ENCODE results near the gene LRCH3.

LRCH3 gene

DNA sequence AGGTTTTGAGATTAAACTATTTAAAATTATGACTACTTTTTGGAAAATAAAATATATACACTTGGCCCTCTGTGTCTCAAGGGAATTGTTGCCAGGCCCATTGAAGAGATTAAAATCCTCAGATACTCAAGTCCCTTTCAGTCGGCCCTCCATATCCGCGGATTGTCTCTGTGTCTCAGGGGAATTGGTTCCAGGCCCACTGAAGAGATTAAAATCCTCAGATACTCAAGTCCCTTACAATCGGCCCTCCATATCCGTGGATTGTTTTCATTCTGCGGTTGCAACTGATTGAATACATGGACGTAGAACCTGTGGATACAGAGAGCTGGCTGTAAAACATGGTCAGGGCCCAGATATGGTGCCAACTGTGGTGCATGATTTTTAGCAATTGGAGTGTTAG lies 15.7 kb upstream of the LRCH3 start:
- no peak overlapping the region for H3K4me3 ChIP-seq (ENCODE audit: low read depth, low read length)
- H3K9me3 ChIP-seq (ENCODE audit: control insufficient read depth, insufficient read depth, low read depth, low read length): no peaks in the 10 kb centered on the region
- H3K4me1 ChIP-seq (ENCODE audit: control insufficient read depth, insufficient read depth, low read length): no peaks in the 10 kb centered on the region
- ChIA-PET CTCF (interaction anchor here (0.6 kb wide), 1 partner anchor 176 kb away, joined by 3 read pairs; no protein-coding TSS in a partner anchor), POLR2A (no interaction called here)
- no peak for TF ChIP-seq ZNF223 (tag by site-specific recombination; IDR thresholded peaks at IDR 0.05)
- no peak for TF ChIP-seq ZNF544 (tag by site-specific recombination; IDR thresholded peaks at IDR 0.05)
- TF ChIP-seq, protein P1, sequence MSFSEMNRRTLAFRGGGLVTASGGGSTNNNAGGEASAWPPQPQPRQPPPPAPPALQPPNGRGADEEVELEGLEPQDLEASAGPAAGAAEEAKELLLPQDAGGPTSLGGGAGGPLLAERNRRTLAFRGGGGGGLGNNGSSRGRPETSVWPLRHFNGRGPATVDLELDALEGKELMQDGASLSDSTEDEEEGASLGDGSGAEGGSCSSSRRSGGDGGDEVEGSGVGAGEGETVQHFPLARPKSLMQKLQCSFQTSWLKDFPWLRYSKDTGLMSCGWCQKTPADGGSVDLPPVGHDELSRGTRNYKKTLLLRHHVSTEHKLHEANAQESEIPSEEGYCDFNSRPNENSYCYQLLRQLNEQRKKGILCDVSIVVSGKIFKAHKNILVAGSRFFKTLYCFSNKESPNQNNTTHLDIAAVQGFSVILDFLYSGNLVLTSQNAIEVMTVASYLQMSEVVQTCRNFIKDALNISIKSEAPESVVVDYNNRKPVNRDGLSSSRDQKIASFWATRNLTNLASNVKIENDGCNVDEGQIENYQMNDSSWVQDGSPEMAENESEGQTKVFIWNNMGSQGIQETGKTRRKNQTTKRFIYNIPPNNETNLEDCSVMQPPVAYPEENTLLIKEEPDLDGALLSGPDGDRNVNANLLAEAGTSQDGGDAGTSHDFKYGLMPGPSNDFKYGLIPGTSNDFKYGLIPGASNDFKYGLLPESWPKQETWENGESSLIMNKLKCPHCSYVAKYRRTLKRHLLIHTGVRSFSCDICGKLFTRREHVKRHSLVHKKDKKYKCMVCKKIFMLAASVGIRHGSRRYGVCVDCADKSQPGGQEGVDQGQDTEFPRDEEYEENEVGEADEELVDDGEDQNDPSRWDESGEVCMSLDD (tag by site-specific recombination; IDR thresholded peaks at IDR 0.05): no peak
- no peak for TF ChIP-seq ZNF660 (tag by site-specific recombination; IDR thresholded peaks at IDR 0.05)
- TF ChIP-seq, protein P2, sequence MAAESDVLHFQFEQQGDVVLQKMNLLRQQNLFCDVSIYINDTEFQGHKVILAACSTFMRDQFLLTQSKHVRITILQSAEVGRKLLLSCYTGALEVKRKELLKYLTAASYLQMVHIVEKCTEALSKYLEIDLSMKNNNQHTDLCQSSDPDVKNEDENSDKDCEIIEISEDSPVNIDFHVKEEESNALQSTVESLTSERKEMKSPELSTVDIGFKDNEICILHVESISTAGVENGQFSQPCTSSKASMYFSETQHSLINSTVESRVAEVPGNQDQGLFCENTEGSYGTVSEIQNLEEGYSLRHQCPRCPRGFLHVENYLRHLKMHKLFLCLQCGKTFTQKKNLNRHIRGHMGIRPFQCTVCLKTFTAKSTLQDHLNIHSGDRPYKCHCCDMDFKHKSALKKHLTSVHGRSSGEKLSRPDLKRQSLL (tag by site-specific recombination; IDR thresholded peaks at IDR 0.05): no peak
- no peak overlapping the region for H3K27ac ChIP-seq (ENCODE audit: extremely low read depth, low read depth, low read length)
- H3K36me3 ChIP-seq (ENCODE audit: control insufficient read depth in 2 of 2, insufficient read depth in 1 of 2, low read length in 2 of 2): peaks cover 34 to 85% of the 10 kb centered on the region in 2 experiments

DNA sequence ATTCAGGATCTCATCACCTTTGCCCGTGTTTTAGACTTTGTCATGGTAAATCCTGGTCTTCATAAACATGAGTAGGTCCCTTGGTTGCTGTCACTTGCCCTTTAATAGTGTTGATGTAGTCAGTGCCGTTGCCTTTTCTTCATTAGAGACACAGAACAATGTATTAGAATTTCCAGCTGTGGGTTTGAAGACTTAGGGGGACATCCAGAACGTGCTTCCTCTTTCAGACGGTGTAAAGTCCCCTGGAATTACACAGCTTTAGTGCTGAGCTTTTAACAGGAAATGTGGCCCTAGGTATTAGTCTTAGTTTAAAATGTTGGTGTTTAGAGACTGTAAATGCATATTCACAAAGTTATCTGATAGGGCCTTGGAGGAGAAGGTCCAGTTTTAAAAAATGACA lies 8.8 kb upstream of the LRCH3 start:
- Histone ChIP-seq H3K36me3 (ENCODE audit: control insufficient read depth in 2 of 2, insufficient read depth in 1 of 2, low read length in 2 of 2) (peaks cover 22 to 63% of the 10 kb centered on the region in 2 experiments; a peak in 2 of 3 replicates), H3K4me3 (ENCODE audit: low read depth, low read length) (no peak overlapping the region), H3K27ac (ENCODE audit: extremely low read depth, low read depth, low read length) (no peak overlapping the region), H3K4me1 (ENCODE audit: control insufficient read depth, insufficient read depth, low read length) (no peaks in the 10 kb centered on the region), H3K9me3 (ENCODE audit: control insufficient read depth, insufficient read depth, low read depth, low read length) (no peaks in the 10 kb centered on the region)
- POLR2A ChIA-PET: no interaction called here
- CTCF ChIA-PET: no interaction called here
- TF ChIP-seq ZFP37 (tag by site-specific recombination; IDR thresholded peaks at IDR 0.05) (no peak), ZNF501 (tag by site-specific recombination; IDR thresholded peaks at IDR 0.05) (no peak), BCL11B (tag by site-specific recombination; IDR thresholded peaks at IDR 0.05; ENCODE audit: low read depth) (no peak), ZNF24 (tag by site-specific recombination; IDR thresholded peaks at IDR 0.05) (no peak), OVOL3 (tag by site-specific recombination; IDR thresholded peaks at IDR 0.05) (no peak), GFI1B (tag by site-specific recombination; IDR thresholded peaks at IDR 0.05) (no peak), ZNF521 (tag by site-specific recombination; IDR thresholded peaks at IDR 0.05) (no peak), GLIS1 (tag by site-specific recombination; IDR thresholded peaks at IDR 0.05) (no peak)
- TF ChIP-seq, protein P3, sequence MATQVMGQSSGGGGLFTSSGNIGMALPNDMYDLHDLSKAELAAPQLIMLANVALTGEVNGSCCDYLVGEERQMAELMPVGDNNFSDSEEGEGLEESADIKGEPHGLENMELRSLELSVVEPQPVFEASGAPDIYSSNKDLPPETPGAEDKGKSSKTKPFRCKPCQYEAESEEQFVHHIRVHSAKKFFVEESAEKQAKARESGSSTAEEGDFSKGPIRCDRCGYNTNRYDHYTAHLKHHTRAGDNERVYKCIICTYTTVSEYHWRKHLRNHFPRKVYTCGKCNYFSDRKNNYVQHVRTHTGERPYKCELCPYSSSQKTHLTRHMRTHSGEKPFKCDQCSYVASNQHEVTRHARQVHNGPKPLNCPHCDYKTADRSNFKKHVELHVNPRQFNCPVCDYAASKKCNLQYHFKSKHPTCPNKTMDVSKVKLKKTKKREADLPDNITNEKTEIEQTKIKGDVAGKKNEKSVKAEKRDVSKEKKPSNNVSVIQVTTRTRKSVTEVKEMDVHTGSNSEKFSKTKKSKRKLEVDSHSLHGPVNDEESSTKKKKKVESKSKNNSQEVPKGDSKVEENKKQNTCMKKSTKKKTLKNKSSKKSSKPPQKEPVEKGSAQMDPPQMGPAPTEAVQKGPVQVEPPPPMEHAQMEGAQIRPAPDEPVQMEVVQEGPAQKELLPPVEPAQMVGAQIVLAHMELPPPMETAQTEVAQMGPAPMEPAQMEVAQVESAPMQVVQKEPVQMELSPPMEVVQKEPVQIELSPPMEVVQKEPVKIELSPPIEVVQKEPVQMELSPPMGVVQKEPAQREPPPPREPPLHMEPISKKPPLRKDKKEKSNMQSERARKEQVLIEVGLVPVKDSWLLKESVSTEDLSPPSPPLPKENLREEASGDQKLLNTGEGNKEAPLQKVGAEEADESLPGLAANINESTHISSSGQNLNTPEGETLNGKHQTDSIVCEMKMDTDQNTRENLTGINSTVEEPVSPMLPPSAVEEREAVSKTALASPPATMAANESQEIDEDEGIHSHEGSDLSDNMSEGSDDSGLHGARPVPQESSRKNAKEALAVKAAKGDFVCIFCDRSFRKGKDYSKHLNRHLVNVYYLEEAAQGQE (tag by site-specific recombination; IDR thresholded peaks at IDR 0.05): no peak
- TF ChIP-seq, protein P4, sequence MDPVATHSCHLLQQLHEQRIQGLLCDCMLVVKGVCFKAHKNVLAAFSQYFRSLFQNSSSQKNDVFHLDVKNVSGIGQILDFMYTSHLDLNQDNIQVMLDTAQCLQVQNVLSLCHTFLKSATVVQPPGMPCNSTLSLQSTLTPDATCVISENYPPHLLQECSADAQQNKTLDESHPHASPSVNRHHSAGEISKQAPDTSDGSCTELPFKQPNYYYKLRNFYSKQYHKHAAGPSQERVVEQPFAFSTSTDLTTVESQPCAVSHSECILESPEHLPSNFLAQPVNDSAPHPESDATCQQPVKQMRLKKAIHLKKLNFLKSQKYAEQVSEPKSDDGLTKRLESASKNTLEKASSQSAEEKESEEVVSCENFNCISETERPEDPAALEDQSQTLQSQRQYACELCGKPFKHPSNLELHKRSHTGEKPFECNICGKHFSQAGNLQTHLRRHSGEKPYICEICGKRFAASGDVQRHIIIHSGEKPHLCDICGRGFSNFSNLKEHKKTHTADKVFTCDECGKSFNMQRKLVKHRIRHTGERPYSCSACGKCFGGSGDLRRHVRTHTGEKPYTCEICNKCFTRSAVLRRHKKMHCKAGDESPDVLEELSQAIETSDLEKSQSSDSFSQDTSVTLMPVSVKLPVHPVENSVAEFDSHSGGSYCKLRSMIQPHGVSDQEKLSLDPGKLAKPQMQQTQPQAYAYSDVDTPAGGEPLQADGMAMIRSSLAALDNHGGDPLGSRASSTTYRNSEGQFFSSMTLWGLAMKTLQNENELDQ (tag by site-specific recombination; IDR thresholded peaks at IDR 0.05; ENCODE audit: low read depth): no peak
- TF ChIP-seq, protein P5, sequence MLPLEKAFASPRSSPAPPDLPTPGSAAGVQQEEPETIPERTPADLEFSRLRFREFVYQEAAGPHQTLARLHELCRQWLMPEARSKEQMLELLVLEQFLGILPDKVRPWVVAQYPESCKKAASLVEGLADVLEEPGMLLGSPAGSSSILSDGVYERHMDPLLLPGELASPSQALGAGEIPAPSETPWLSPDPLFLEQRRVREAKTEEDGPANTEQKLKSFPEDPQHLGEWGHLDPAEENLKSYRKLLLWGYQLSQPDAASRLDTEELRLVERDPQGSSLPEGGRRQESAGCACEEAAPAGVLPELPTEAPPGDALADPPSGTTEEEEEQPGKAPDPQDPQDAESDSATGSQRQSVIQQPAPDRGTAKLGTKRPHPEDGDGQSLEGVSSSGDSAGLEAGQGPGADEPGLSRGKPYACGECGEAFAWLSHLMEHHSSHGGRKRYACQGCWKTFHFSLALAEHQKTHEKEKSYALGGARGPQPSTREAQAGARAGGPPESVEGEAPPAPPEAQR (tag by site-specific recombination; IDR thresholded peaks at IDR 0.05): no peak
- TF ChIP-seq, protein P6, sequence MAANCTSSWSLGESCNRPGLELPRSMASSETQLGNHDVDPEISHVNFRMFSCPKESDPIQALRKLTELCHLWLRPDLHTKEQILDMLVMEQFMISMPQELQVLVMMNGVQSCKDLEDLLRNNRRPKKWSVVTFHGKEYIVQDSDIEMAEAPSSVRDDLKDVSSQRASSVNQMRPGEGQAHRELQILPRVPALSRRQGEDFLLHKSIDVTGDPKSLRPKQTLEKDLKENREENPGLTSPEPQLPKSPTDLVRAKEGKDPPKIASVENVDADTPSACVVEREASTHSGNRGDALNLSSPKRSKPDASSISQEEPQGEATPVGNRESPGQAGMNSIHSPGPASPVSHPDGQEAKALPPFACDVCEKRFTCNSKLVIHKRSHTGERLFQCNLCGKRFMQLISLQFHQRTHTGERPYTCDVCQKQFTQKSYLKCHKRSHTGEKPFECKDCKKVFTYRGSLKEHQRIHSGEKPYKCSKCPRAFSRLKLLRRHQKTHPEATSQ (tag by site-specific recombination; IDR thresholded peaks at IDR 0.05): no peak
- TF ChIP-seq, protein P7, sequence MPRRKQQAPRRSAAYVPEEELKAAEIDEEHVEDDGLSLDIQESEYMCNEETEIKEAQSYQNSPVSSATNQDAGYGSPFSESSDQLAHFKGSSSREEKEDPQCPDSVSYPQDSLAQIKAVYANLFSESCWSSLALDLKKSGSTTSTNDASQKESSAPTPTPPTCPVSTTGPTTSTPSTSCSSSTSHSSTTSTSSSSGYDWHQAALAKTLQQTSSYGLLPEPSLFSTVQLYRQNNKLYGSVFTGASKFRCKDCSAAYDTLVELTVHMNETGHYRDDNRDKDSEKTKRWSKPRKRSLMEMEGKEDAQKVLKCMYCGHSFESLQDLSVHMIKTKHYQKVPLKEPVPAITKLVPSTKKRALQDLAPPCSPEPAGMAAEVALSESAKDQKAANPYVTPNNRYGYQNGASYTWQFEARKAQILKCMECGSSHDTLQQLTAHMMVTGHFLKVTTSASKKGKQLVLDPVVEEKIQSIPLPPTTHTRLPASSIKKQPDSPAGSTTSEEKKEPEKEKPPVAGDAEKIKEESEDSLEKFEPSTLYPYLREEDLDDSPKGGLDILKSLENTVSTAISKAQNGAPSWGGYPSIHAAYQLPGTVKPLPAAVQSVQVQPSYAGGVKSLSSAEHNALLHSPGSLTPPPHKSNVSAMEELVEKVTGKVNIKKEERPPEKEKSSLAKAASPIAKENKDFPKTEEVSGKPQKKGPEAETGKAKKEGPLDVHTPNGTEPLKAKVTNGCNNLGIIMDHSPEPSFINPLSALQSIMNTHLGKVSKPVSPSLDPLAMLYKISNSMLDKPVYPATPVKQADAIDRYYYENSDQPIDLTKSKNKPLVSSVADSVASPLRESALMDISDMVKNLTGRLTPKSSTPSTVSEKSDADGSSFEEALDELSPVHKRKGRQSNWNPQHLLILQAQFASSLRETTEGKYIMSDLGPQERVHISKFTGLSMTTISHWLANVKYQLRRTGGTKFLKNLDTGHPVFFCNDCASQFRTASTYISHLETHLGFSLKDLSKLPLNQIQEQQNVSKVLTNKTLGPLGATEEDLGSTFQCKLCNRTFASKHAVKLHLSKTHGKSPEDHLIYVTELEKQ (tag by site-specific recombination; IDR thresholded peaks at IDR 0.05; ENCODE audit: borderline replicate concordance): no peak

All from HEK293 (cell line).